ENCODE data around the gene NPW.

DNA sequence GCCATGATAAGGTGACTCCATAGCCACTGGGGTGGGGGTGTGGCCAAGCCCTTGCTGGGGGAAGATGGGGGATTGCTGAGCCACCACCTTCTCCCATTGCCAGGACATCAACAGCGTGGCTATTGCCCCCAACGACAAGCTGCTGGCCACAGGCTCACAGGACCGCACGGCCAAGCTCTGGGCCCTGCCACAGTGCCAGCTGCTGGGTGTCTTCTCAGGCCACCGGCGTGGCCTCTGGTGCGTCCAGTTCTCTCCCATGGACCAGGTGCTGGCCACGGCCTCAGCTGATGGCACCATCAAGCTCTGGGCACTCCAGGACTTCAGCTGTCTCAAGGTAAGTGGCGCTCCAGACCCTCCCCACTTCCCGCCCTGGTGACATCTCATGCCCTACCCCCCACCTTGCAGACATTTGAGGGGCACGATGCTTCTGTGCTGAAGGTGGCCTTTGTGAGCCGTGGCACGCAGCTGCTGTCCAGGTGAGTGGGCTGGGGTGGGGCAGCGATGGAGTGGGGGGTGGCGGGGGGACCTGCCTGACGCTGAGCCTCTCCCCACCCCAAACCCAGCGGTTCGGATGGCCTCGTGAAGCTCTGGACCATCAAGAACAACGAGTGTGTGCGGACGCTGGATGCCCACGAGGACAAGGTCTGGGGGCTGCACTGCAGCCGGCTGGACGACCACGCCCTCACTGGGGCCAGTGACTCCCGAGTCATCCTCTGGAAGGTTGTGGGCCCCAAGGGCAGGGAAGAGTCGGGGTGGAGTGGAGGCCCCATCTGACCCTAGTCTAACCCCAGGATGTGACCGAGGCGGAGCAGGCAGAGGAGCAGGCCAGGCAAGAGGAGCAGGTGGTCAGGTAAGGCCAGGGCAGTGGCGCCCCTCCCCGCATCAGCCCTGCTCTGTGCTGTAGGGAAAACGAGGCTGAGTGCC, 42.4 kb upstream of the NPW start:
- TF ChIP-seq EZH2 (IDR thresholded peaks at IDR 0.05; ENCODE audit: insufficient read depth, poor library complexity, severe bottlenecking), result no peak
- TF ChIP-seq EZH2phosphoT487 (IDR thresholded peaks at IDR 0.05; ENCODE audit: insufficient read depth, low read depth), result no peak

Measured in GM23248 (cell line).